Gastrocnemius medialis (tissue), 4 donors: ENCODE results near the gene CDC42BPA. TPM values are rescaled to one million over a fixed set of nuclear protein-coding genes. Genes with fewer than 3 reads are reported as not detected.

Experiments
- ATAC-seq, 2 donors: fragments of 150-250 bp; one replicate each; pipeline ENCODE4 v1.9.1; 2016
- DNase-seq, 2 donors: peaks; one replicate each; pipeline ENCODE4 v3.0.0-alpha.2; 2019
- H3K27ac ChIP-seq, 4 donors: fragments of 200-600 bp; sonication (generic); 1 replicate in 1 of 4; 2 replicates in 3 of 4; pipeline ENCODE4 v1.5.1; 2016 to 2018; ENCODE audit warnings: mild to moderate bottlenecking in 2 of 4, moderate library complexity in 1 of 4
- H3K27me3 ChIP-seq, 3 donors: fragments of 200-600 bp; sonication (generic) in 2 of 3; 1 replicate in 1 of 3; 2 replicates in 2 of 3; pipeline versions ENCODE4 v1.5.1 to v1.6.0; 2016 to 2019; ENCODE audit warnings: mild to moderate bottlenecking in 1 of 3, moderate library complexity in 1 of 3
- H3K36me3 ChIP-seq, 2 donors: fragments of 200-600 bp; sonication (generic) in 1 of 2; one replicate each; pipeline ENCODE4 v1.5.1; 2017 to 2018
- H3K4me1 ChIP-seq, 2 donors: fragments of 200-600 bp; sonication (generic) in 1 of 2; one replicate each; pipeline ENCODE4 v1.5.1; 2016 to 2017; ENCODE audit warnings: mild to moderate bottlenecking in 2 of 2
- H3K4me3 ChIP-seq, 4 donors: fragments of 200-600 bp; sonication (generic) in 3 of 4; 1 replicate in 1 of 4; 2 replicates in 3 of 4; pipeline ENCODE4 v1.5.1; 2016 to 2019; ENCODE audit warnings: mild to moderate bottlenecking in 2 of 4
- H3K9me3 ChIP-seq, 3 donors: fragments of 200-600 bp; sonication (generic) in 2 of 3; 1 replicate in 1 of 3; 2 replicates in 2 of 3; pipeline ENCODE4 v1.5.1; 2016 to 2019
- CTCF ChIP-seq, 5 experiments: fragments of 450-650 bp in 3 of 5; fragments of 200-600 bp in 2 of 5; sonication (generic) in 2 of 5; IDR thresholded peaks in 4 of 5; conservative IDR thresholded peaks in 1 of 5; 1 replicate in 4 of 5; 2 replicates in 1 of 5; pipeline ENCODE4 v1.5.1; 2016 to 2019; ENCODE audit warnings: antibody characterized with exemption in 5 of 5, mild to moderate bottlenecking in 3 of 5, moderate library complexity in 3 of 5
- POLR2A ChIP-seq, 2 donors: fragments of 450-650 bp; IDR thresholded peaks; one replicate each; pipeline ENCODE4 v1.6.1; 2017; ENCODE audit warnings: antibody characterized with exemption in 2 of 2, mild to moderate bottlenecking in 2 of 2, moderate library complexity in 2 of 2
- in situ Hi-C, 4 donors: fragments of 200-750 bp; cut with MboI; loops; one replicate each; pipeline versions ENCODE4 v1.15.0 to v1.8.0; 2017; ENCODE audit warnings: low sequenced_read_pairs in 4 of 4
- intact Hi-C: fragments of 100-400 bp; cut with DNase I; formaldehyde crosslinking; loops from one replicate; pipeline ENCODE4 v1.15.1; 2023; ENCODE audit warnings: low total_unique reads
- total RNA-seq, 4 donors: library from RNA; depleted of rRNA; stranded (reverse); fragments of >200 nt; gene quantifications; one replicate each; pipeline versions ENCODE4 v1.1.0 to v1.2.3, GENCODE V29; 2016

Gene CDC42BPA
- total RNA-seq, 4 donors from 2014 or later: 13.9 to 30.6 (median 16.6) TPM

GRCh38 chr1:226980565-226981385 lies 337.5 kb downstream of the CDC42BPA start:
- Histone ChIP-seq H3K4me3 (no peak overlapping the region), H3K9me3 (no peaks in the 10 kb centered on the region), H3K4me1 (peaks cover 75 to 90% of the 10 kb centered on the region in 2 donors), H3K27ac (peak overlapping the region; percentile 89 to 99 (median 99)), H3K36me3 (peaks cover 0 to 57% of the 10 kb centered on the region in 2 donors), H3K27me3 (no peaks in the 10 kb centered on the region)
- in situ Hi-C loops (no loop called here), intact Hi-C loops (loop anchor here (10.0 kb wide), 1 partner anchor 334 kb away; the partner anchor contains the start of gene CDC42BPA)
- TF ChIP-seq CTCF (IDR thresholded peaks at IDR 0.05 in 4 of 5, conservative IDR thresholded peaks at IDR 0.05 in 1 of 5) (no peak), POLR2A (IDR thresholded peaks at IDR 0.05) (no peak)
- DNase-seq (peak in 1 of 2 donors; percentile 53), ATAC-seq (no peak)

- Histone ChIP-seq H3K27me3 (no peaks in the 10 kb centered on the region), H3K9me3 (no peaks in the 10 kb centered on the region), H3K4me1 (peaks cover 81 to 93% of the 10 kb centered on the region in 2 donors), H3K27ac (peak overlapping the region; percentile 89 to 99 (median 99)), H3K36me3 (peaks cover 0 to 56% of the 10 kb centered on the region in 2 donors), H3K4me3 (no peak overlapping the region)
- TF ChIP-seq CTCF (IDR thresholded peaks at IDR 0.05 in 4 of 5, conservative IDR thresholded peaks at IDR 0.05 in 1 of 5) (no peak), POLR2A (IDR thresholded peaks at IDR 0.05) (no peak)
- intact Hi-C loops: loop anchor here (10.0 kb wide), 1 partner anchor 335 kb away; the partner anchor contains the start of gene CDC42BPA
- DNase-seq (peak; percentile 11 to 58), ATAC-seq (peak; percentile 0 to 3)
- in situ Hi-C loops: no loop called here
Measured at GRCh38 chr1:226980122-226980560, 338.2 kb downstream of the CDC42BPA start.

- Histone ChIP-seq H3K9me3 (no peaks in the 10 kb centered on the region), H3K4me3 (peak overlapping the region in 1 of 4 donors; percentile 13), H3K27ac (peak overlapping the region; percentile 89 to 99 (median 99)), H3K36me3 (peaks cover 0 to 52% of the 10 kb centered on the region in 2 donors), H3K4me1 (peaks cover 86 to 94% of the 10 kb centered on the region in 2 donors), H3K27me3 (no peaks in the 10 kb centered on the region)
- ATAC-seq (peak; percentile 58 to 76), DNase-seq (peak; percentile 54 to 89)
- TF ChIP-seq CTCF (IDR thresholded peaks at IDR 0.05 in 4 of 5, conservative IDR thresholded peaks at IDR 0.05 in 1 of 5) (no peak), POLR2A (IDR thresholded peaks at IDR 0.05) (no peak)
- intact Hi-C loops: loop anchor here (5.0 to 10.0 kb wide), 2 partner anchors 107 to 335 kb away; partner anchors contain the start of genes CDC42BPA and PSEN2
- in situ Hi-C loops: no loop called here
Measured at GRCh38 chr1:226979517-226980121, 338.7 kb downstream of the CDC42BPA start.

- intact Hi-C loops (loop anchor here (5.0 kb wide), 1 partner anchor 107 kb away; the partner anchor contains the start of gene PSEN2), in situ Hi-C loops (no loop called here)
- Histone ChIP-seq H3K36me3 (peaks cover 0 to 47% of the 10 kb centered on the region in 2 donors), H3K27me3 (no peaks in the 10 kb centered on the region), H3K27ac (peak overlapping the region; percentile 89 to 99 (median 99)), H3K4me1 (peaks cover 86 to 94% of the 10 kb centered on the region in 2 donors), H3K9me3 (no peaks in the 10 kb centered on the region), H3K4me3 (peak overlapping the region in 1 of 4 donors; percentile 13)
- DNase-seq (peak in 1 of 2 donors; percentile 32), ATAC-seq (no peak)
- TF ChIP-seq POLR2A (IDR thresholded peaks at IDR 0.05) (no peak), CTCF (IDR thresholded peaks at IDR 0.05 in 4 of 5, conservative IDR thresholded peaks at IDR 0.05 in 1 of 5) (no peak)
Measured at GRCh38 chr1:226979115-226979516, 339.2 kb downstream of the CDC42BPA start.
